Gastroesophageal sphincter (tissue), 4 donors: Measurements from ENCODE around the gene RASA4B. TPM values are rescaled to one million over a fixed set of nuclear protein-coding genes. Genes with fewer than 3 reads are reported as not detected.

Source experiments
- ATAC-seq: fragments of 150-250 bp; one replicate; pipeline ENCODE4 v1.9.1; 2016; ENCODE audit warnings: mild to moderate bottlenecking, moderate library complexity
- H3K27ac ChIP-seq, 4 donors: fragments of 200-600 bp; sonication (generic) in 3 of 4; 1 replicate in 3 of 4; 2 replicates in 1 of 4; pipeline ENCODE4 v1.5.1; 2016 to 2019
- H3K27me3 ChIP-seq: fragments of 200-600 bp; sonication (generic); one replicate; pipeline ENCODE4 v1.5.1; 2019
- H3K36me3 ChIP-seq, 2 donors: fragments of 200-600 bp; sonication (generic); one replicate each; pipeline ENCODE4 v1.5.1; 2019; ENCODE audit warnings: control low read depth in 1 of 2
- H3K4me1 ChIP-seq, 3 donors: fragments of 200-600 bp; sonication (generic); 1 replicate in 2 of 3; 2 replicates in 1 of 3; pipeline ENCODE4 v1.5.1; 2016 to 2019; ENCODE audit warnings: control low read depth in 2 of 3
- H3K4me3 ChIP-seq, 2 donors: fragments of 200-600 bp; sonication (generic); one replicate each; pipeline ENCODE4 v1.5.1; 2019; ENCODE audit warnings: mild to moderate bottlenecking in 1 of 2, moderate library complexity in 1 of 2
- H3K9me3 ChIP-seq, 3 donors: fragments of 200-600 bp; sonication (generic); one replicate each; pipeline ENCODE4 v1.5.1; 2017 to 2019; ENCODE audit warnings: control low read depth in 2 of 3
- CTCF ChIP-seq, 4 experiments: fragments of 200-600 bp in 2 of 4; fragments of 450-650 bp in 2 of 4; sonication (generic) in 1 of 4; IDR thresholded peaks; one replicate each; pipeline ENCODE4 v1.5.1; 2017 to 2019; ENCODE audit warnings: antibody characterized with exemption in 4 of 4, mild to moderate bottlenecking in 2 of 4, moderate library complexity in 2 of 4
- EP300 ChIP-seq: sonication (generic); formaldehyde crosslinking; IDR thresholded peaks from one replicate; pipeline ENCODE4 v1.6.1; 2017; ENCODE audit warnings: antibody characterized with exemption, mild to moderate bottlenecking
- POLR2A ChIP-seq, 2 donors: fragments of 450-650 bp; IDR thresholded peaks; one replicate each; pipeline ENCODE4 v1.6.1; 2017; ENCODE audit warnings: antibody characterized with exemption in 2 of 2, mild to moderate bottlenecking in 2 of 2, moderate library complexity in 1 of 2
- POLR2AphosphoS5 ChIP-seq: sonication (generic); formaldehyde crosslinking; IDR thresholded peaks from one replicate; pipeline ENCODE4 v1.6.1; 2017; ENCODE audit warnings: antibody characterized with exemption
- WGBS, 2 donors: methylation state at CpG; one replicate each; pipeline ENCODE4 v1.1.5; 2018; ENCODE audit warnings: low coverage in 1 of 2; 5-methylcytosine and 5-hydroxymethylcytosine counted together
- total RNA-seq, 4 donors: library from RNA; depleted of rRNA; stranded (reverse); fragments of >200 nt; gene quantifications; one replicate each; pipeline ENCODE4 v1.1.0, GENCODE V29; 2016

The RASA4B gene
- total RNA-seq, 4 donors from 2014 or later, result 6.1 to 34.3 (median 8.8) TPM

GRCh38 chr7:102463841-102464576, 53.6 kb downstream of the RASA4B start:
- Histone ChIP-seq H3K9me3 (no peaks in the 10 kb centered on the region), H3K27ac (peak overlapping the region in 3 of 4 donors; percentile 78 to 83 (median 82)), H3K4me3 (peak overlapping the region; percentile 92 to 98), H3K27me3 (no peaks in the 10 kb centered on the region), H3K4me1 (peaks cover 0 to 57% (median 9%) of the 10 kb centered on the region in 3 donors), H3K36me3 (peaks cover 0 to 34% of the 10 kb centered on the region in 2 donors)
- no peak for TF ChIP-seq EP300
- TF ChIP-seq POLR2AphosphoS5, result no peak
- TF ChIP-seq CTCF (IDR thresholded peaks at IDR 0.05), result no peak
- no peak for TF ChIP-seq POLR2A (IDR thresholded peaks at IDR 0.05)
- 13 to 24% methylated on average over 3 to 17 of the region's 24 CpGs for WGBS, 2 donors
- ATAC-seq, result no peak

DNA sequence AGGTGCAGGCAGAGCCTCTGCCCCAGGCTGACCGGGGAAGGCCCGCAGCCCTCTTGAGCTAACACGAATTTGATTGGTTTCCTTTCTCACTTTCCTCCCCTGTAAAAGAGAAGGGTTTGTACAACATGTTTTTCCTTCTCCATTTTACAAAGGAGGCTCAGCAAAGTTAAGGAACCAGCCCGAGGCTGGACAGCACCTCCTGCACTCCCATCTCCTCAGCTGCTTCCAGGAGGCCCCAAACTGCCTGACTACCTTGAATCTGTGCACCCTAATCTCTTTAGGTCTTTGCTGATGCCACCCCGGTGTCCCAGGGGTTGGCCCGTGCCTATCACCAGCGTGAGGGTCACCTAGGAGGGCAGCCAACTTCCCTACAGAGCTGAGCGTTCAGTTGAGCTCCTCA, 57.1 kb downstream of the RASA4B start:
- no peak for TF ChIP-seq CTCF (IDR thresholded peaks at IDR 0.05)
- no peak for TF ChIP-seq POLR2AphosphoS5
- ATAC-seq, result no peak
- Histone ChIP-seq H3K36me3 (peaks cover 0 to 51% of the 10 kb centered on the region in 2 donors), H3K4me3 (no peak overlapping the region), H3K4me1 (peaks cover 0 to 31% (median 5%) of the 10 kb centered on the region in 3 donors), H3K27me3 (no peaks in the 10 kb centered on the region), H3K27ac (no peak overlapping the region), H3K9me3 (no peaks in the 10 kb centered on the region)
- 79 to 100% methylated on average over 1 to 8 of the region's 8 CpGs for WGBS, 2 donors

GRCh38 chr7:102459221-102459844, 58.2 kb downstream of the RASA4B start:
- Histone ChIP-seq H3K27me3 (no peaks in the 10 kb centered on the region), H3K9me3 (no peaks in the 10 kb centered on the region), H3K27ac (no peak overlapping the region), H3K4me1 (peaks cover 0 to 26% (median 5%) of the 10 kb centered on the region in 3 donors), H3K4me3 (no peak overlapping the region), H3K36me3 (peaks cover 0 to 62% of the 10 kb centered on the region in 2 donors)
- ATAC-seq, result no peak
- WGBS, 2 donors, result 89 to 96% methylated on average over 3 to 9 of the region's 24 CpGs
- no peak for TF ChIP-seq CTCF (IDR thresholded peaks at IDR 0.05)

- Histone ChIP-seq H3K27ac (no peak overlapping the region), H3K27me3 (no peaks in the 10 kb centered on the region), H3K4me3 (no peak overlapping the region), H3K36me3 (peaks cover 0 to 62% of the 10 kb centered on the region in 2 donors), H3K4me1 (peaks cover 0 to 7% (median 0%) of the 10 kb centered on the region in 3 donors), H3K9me3 (no peaks in the 10 kb centered on the region)
- no peak for ATAC-seq
- whole genome bisulfite sequencing, 2 donors, result 80% methylated on average over 3 of the region's 40 CpGs; no CpG with 5 or more reads in 1 of the 2 donors
- no peak for TF ChIP-seq POLR2AphosphoS5
- no peak for TF ChIP-seq EP300
- TF ChIP-seq CTCF (IDR thresholded peaks at IDR 0.05), result no peak
- TF ChIP-seq POLR2A (IDR thresholded peaks at IDR 0.05), result no peak
These were observed 60.1 kb downstream of the RASA4B start for GRCh38 chr7:102457352-102457924.
